ENCODE results near the gene HAVCR1. TPM values are rescaled to one million over a fixed set of nuclear protein-coding genes. Genes with fewer than 3 reads are reported as not detected.
A peak's percentile ranks its signal among the peaks of the same experiment; 100 is the strongest.
"Not testable (repeated sequence)": the region's sequence is repeated elsewhere in the genome, so short reads cannot be mapped to it uniquely, and the experiment has no call there.

HAVCR1 gene
- total RNA-seq, 2 experiments from 2014 or later, result 2.8 to 2.9 TPM

DNA sequence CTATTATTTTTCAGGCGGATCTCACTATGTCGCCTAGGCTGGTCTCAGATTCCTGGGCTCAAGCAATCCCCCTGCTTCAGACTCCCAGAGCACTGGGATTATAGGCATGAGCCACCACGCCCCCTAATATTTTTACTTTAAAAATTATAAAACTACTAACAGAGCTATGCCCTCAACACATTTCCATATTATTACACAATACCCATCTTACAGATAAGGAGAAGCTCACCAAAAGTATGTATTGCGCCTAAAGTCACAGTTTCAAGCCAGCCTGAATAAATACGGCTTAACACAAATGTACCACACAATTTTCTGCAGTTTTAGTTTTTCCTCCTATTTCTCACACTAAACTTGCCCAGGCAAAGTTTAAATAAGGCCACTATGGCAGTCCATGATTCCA is 9.9 kb upstream of the HAVCR1 start:
- ChIA-PET CTCF (no interaction called here), POLR2A (no interaction called here)
- DNase-seq (no peak), ATAC-seq (no peak)
- no peaks in the 10 kb centered on the region for H3K27me3 Mint-ChIP-seq (ENCODE audit: low read depth)
- no peak overlapping the region for H3K4me3 Mint-ChIP-seq
- H3K27ac Mint-ChIP-seq, result no peak overlapping the region
- no peaks in the 10 kb centered on the region for H3K9me3 Mint-ChIP-seq (ENCODE audit: insufficient read depth)
- H3K36me3 Mint-ChIP-seq (ENCODE audit: low read depth), result peaks cover 3% of the 10 kb centered on the region
- H3K4me1 Mint-ChIP-seq (ENCODE audit: low read depth), result peaks cover 42% of the 10 kb centered on the region

DNA sequence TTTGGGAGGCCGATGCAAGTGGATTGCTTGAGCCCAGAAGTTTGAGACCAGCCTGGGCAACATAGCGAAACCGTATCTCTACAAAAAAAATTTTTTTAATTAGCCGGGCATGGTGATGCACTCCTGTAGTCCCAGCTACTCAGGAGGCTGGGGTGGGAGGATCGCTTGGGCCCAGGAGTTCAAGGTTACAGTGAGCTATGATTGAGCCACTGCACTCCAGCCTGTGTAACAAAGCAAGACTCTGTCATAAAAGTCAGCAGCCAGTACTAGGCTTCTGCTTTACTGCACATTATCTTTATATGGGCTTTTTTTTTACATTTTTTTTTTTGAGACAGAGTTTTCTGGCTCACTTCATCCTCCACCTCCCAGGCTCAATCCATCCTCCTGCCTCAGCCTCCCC is 9.4 kb upstream of the HAVCR1 start:
- H3K36me3 Mint-ChIP-seq (ENCODE audit: low read depth), result peaks cover 2% of the 10 kb centered on the region
- no peaks in the 10 kb centered on the region for H3K27me3 Mint-ChIP-seq (ENCODE audit: low read depth)
- ATAC-seq (no peak), DNase-seq (no peak)
- H3K9me3 Mint-ChIP-seq (ENCODE audit: insufficient read depth), result no peaks in the 10 kb centered on the region
- ChIA-PET CTCF (no interaction called here), POLR2A (no interaction called here)
- no peak overlapping the region for H3K4me3 Mint-ChIP-seq
- H3K27ac Mint-ChIP-seq, result no peak overlapping the region
- H3K4me1 Mint-ChIP-seq (ENCODE audit: low read depth), result peaks cover 42% of the 10 kb centered on the region

DNA sequence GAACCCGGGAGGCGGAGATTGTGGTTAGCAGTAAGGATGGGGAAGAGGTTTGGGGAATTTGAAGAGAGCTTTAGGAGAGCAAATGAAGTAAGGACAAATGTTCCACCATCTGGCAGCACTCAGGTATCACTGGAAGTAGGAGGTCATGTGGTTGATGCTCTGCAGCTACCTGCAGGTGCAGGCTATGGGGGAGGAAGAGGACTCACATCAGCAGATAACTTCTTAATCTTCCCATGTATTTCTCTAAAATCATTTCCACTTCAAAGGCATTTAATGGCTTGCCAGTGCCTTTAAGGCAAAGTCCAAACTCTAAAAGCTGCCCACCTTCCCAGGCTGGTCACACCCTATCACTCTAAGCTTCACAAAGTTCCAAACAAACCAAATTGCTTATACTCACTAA is 8.1 kb upstream of the HAVCR1 start:
- Mint-ChIP-seq H3K27ac (peak overlapping the region; percentile 20), H3K4me3 (no peak overlapping the region), H3K27me3 (ENCODE audit: low read depth) (no peaks in the 10 kb centered on the region), H3K9me3 (ENCODE audit: insufficient read depth) (no peaks in the 10 kb centered on the region), H3K36me3 (ENCODE audit: low read depth) (peaks cover 2% of the 10 kb centered on the region), H3K4me1 (ENCODE audit: low read depth) (peaks cover 29% of the 10 kb centered on the region)
- POLR2A ChIA-PET, result interaction anchor here (0.5 kb wide), 1 partner anchor 37 kb away, joined by 3 read pairs; no protein-coding TSS in a partner anchor
- DNase-seq (no peak), ATAC-seq (no peak)
- CTCF ChIA-PET, result interaction anchor here (1.0 to 1.1 kb wide), 2 partner anchors 13 to 41 kb away, joined by 3 to 4 read pairs; no protein-coding TSS in a partner anchor

DNA sequence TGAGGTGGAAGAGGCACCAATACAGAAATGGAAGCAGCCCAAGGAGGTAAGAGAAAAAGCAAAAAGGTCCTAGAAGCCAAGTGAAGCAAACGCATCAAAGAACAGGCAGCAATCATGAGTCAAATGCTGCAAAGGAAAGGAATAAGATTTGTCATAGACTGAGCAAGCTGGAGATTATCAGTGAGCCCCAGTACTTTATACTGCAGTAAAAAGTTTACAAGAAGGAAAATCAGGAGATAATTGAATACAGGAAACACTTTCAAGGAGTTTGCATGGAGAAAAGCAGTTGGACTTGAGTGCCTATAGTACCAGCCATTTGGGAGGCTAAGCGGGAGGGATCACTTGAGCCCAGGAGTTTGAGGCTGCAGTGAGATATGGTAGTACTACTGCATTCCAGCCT is 7.2 kb upstream of the HAVCR1 start:
- ChIA-PET CTCF (no interaction called here), POLR2A (no interaction called here)
- Mint-ChIP-seq H3K9me3 (ENCODE audit: insufficient read depth) (no peaks in the 10 kb centered on the region), H3K27me3 (ENCODE audit: low read depth) (no peaks in the 10 kb centered on the region), H3K36me3 (ENCODE audit: low read depth) (peaks cover 4% of the 10 kb centered on the region), H3K27ac (no peak overlapping the region), H3K4me3 (no peak overlapping the region), H3K4me1 (ENCODE audit: low read depth) (peaks cover 23% of the 10 kb centered on the region)
- ATAC-seq, result no peak
- no peak for DNase-seq

DNA sequence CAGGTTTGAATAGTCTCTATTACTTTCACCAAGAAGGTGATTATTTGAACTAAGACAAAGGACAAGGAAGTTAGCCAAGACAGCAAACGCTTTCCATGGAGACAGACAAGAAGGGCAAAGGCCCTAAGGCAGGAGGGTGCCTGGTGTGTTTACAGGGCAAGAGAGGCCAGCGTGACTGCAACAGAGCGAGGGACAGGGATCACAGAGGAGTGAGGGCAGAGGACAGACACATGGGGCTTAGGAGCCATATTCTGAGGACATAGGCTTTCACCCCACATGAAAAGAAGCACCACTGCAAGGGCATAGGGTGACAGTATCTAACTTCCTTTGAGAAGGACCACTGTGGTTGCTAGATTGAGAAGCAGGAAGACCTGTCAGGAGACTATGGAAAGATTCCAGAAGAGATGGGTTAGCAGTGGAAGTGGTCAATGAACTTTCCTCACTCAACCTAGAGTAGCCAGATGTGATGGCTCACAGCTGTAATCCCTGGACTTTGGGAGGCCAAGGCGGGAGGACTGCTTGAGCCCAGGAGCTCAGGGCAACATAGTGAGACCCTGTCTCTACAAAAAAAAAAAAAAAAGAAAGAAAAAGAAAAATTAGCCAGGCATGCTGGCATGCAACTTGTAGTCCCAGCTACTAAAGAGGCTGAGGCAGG is 5.0 kb upstream of the HAVCR1 start:
- ChIA-PET CTCF (interaction anchor here (0.7 kb wide), 1 partner anchor 77 kb away, joined by 3 read pairs; no protein-coding TSS in a partner anchor), POLR2A (no interaction called here)
- Mint-ChIP-seq H3K4me1 (ENCODE audit: low read depth) (peaks cover 22% of the 10 kb centered on the region), H3K9me3 (ENCODE audit: insufficient read depth) (no peaks in the 10 kb centered on the region), H3K27me3 (ENCODE audit: low read depth) (no peaks in the 10 kb centered on the region), H3K27ac (peak overlapping the region; percentile 17), H3K4me3 (no peak overlapping the region), H3K36me3 (ENCODE audit: low read depth) (peaks cover 4% of the 10 kb centered on the region)
- ATAC-seq (no peak), DNase-seq (no peak)

DNA sequence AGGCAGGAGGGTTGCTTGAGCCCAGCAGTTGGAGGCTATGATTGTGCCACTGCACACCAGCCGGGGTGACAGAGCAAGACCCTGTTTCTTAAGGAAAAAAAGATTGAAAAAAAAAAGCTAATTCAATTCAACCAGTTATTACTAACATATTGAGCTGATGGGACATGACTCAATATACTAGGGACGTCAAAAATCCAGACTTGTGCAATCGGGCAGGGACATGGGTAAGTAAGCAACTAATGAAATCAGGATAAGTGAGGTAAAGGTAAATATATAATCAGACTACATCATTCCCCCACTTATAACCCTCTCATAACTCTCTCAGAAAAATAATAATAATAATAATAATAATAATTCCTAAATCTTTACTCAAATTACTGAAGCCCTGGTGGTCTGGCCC is 975 bp upstream of the HAVCR1 start:
- ATAC-seq (no peak), DNase-seq (no peak)
- peaks cover 5% of the 10 kb centered on the region for H3K36me3 Mint-ChIP-seq (ENCODE audit: low read depth)
- H3K9me3 Mint-ChIP-seq (ENCODE audit: insufficient read depth), result no peaks in the 10 kb centered on the region
- peaks cover 17% of the 10 kb centered on the region for H3K4me1 Mint-ChIP-seq (ENCODE audit: low read depth)
- ChIA-PET CTCF (no interaction called here), POLR2A (interaction anchor here (1.2 kb wide), 1 partner anchor 13 kb away, joined by 3 read pairs; no protein-coding TSS in a partner anchor)
- H3K27ac Mint-ChIP-seq, result no peak overlapping the region
- H3K4me3 Mint-ChIP-seq, result no peak overlapping the region
- H3K27me3 Mint-ChIP-seq (ENCODE audit: low read depth), result no peaks in the 10 kb centered on the region

DNA sequence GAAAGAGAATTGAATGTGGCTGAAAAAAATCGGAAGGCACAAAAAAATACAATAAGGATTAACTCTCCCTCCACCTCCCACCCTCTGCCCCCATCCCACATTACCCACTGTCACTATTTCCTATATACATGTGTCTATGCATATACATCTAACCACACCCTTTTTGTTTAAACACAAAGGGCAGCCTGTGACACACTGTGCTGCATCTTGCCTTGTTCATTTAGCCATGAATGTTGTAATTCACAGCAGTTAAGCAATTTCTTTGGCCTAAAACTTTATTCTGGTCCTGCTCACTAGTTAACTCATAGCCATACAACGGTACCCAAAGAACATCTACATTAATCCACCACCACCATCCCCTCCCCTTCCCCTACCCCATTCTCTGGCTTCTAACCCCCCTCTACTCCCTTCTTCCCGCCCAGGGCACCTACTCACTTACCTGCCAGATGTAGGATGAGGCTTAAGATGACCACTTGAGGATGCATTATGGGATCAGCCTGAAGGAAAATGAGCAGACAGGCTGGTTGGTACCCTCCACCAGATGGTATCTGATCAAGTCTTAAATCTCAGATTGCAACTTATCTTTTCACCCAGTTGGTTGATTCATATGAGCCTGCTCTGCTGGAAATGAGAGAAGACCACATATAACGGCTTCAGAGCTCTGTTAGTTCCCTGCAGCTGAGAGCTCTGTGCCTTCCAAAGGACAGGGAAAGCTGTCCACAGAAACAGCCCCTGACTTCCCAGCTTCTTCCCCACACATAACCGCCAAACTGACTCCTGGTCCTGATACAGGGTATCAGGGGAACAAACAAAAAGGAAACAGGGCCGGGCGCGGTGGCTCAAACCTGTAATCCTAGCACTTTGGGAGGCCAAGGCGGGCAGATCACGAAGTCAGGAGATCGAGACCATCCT is 1.2 kb downstream of the HAVCR1 start:
- ATAC-seq (no peak), DNase-seq (no peak)
- H3K27ac Mint-ChIP-seq, result no peak overlapping the region
- no peaks in the 10 kb centered on the region for H3K27me3 Mint-ChIP-seq (ENCODE audit: low read depth)
- H3K4me3 Mint-ChIP-seq, result no peak overlapping the region
- H3K9me3 Mint-ChIP-seq (ENCODE audit: insufficient read depth), result no peaks in the 10 kb centered on the region
- peaks cover 9% of the 10 kb centered on the region for H3K4me1 Mint-ChIP-seq (ENCODE audit: low read depth)
- H3K36me3 Mint-ChIP-seq (ENCODE audit: low read depth), result peaks cover 4% of the 10 kb centered on the region
- ChIA-PET POLR2A (no interaction called here), CTCF (no interaction called here)

DNA sequence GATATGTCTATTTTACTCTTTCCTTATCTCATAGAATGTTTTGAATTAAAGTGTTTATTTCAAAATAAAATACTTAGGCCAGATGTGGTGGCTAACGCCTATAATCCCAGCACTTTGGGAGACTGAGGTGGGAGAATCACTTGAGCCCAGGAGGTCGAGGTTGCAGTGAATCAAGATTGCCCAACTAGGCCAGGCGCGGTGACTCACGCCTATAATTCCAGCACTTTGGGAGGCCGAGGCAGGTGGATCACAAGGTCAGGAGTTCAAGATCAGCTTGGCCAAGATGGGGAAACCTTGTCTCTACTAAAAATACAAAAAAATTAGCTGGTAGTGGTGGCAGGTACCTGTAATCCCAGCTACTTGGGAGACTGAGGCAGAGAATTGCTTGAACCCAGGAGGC is 2.1 kb downstream of the HAVCR1 start:
- CTCF ChIA-PET; H3K27ac Mint-ChIP-seq; H3K4me1 Mint-ChIP-seq (ENCODE audit: low read depth); ATAC-seq; H3K9me3 Mint-ChIP-seq (ENCODE audit: insufficient read depth); H3K27me3 Mint-ChIP-seq (ENCODE audit: low read depth); DNase-seq; H3K36me3 Mint-ChIP-seq (ENCODE audit: low read depth); POLR2A ChIA-PET; H3K4me3 Mint-ChIP-seq: not testable (repeated sequence)

DNA sequence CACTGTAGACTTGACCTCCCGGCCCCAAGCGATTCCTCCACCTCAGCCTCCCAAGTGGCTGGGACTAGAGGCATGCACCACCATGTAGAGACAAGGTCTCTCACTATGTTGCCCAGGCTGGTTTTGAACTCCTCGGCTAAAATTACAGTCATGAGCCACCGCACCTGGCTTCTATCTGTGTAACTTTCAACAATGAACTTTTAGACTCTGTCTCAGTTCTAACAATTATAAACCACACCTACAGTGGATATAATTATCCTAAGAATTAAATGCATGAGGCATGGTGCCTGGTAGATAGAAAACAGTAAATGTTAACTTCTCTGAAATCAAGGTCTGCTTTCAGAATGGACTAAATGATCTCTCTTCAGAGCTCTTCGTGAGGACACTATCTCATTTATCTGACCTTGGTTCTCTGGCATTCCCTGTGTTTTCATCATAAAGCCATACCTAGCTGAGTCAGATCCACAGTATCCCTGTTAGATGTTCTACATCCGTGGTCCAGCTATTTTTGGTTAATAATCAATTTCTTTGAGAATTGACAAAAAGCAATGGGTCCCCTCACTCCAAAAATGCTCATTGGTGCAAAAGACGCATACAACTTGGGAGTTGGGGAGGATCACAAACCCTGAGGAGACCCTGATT is 7.2 kb downstream of the HAVCR1 start:
- Mint-ChIP-seq H3K27me3 (ENCODE audit: low read depth) (no peaks in the 10 kb centered on the region), H3K4me3 (no peak overlapping the region), H3K4me1 (ENCODE audit: low read depth) (peaks cover 41% of the 10 kb centered on the region), H3K9me3 (ENCODE audit: insufficient read depth) (no peaks in the 10 kb centered on the region), H3K27ac (peak overlapping the region; percentile 67), H3K36me3 (ENCODE audit: low read depth) (peaks cover 41% of the 10 kb centered on the region)
- POLR2A ChIA-PET, result no interaction called here
- DNase-seq (no peak), ATAC-seq (no peak)
- CTCF ChIA-PET, result no interaction called here

DNA sequence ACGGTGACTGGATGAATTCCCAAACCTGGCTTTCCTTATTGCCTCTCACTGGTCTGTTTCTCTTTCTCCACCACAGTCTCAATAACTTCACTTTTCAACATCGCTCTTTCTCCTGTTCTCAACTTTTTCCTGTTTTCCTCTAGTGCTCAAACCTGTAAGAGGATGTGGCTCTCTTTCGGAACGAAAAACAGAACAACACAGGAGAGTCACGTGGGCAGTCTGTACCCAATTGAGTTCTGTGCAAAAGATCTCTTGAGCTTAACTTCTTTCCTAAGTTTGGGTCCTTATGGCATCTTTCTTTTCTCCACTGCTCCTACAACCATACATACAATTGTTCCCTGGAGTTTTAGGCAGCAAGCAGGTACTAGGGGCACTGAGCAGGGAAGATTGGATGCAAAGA is 8.9 kb downstream of the HAVCR1 start:
- DNase-seq (peak; percentile 34), ATAC-seq (peak; percentile 84)
- Mint-ChIP-seq H3K27me3 (ENCODE audit: low read depth) (no peaks in the 10 kb centered on the region), H3K4me1 (ENCODE audit: low read depth) (peaks cover 55% of the 10 kb centered on the region), H3K27ac (peak overlapping the region; percentile 84), H3K36me3 (ENCODE audit: low read depth) (peaks cover 44% of the 10 kb centered on the region), H3K9me3 (ENCODE audit: insufficient read depth) (no peaks in the 10 kb centered on the region), H3K4me3 (peak overlapping the region; percentile 71)
- ChIA-PET POLR2A (no interaction called here), CTCF (interaction anchor here (0.6 to 2.1 kb wide), 5 partner anchors 20 to 92 kb away, joined by 3 to 6 read pairs (median 4); partner anchors contain the start of gene MED7)

DNA sequence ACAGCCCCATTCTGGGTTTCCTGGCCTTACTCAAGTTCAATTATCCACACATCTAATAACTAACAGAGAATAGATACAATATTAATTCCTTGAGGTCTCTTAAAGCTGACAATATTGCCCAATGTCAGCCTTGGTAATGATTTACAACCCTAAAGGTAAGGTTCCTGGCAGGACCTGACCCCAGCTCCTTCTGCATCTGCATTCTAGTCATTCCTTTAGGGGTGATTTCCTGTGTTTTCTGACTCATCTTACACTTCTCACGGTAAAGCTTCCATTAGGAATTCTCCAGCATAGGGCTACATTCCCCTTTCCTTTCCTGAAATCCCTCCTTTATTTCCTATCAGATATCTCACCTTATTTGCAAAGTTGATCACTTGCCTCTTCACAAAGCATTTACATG is 9.3 kb downstream of the HAVCR1 start:
- DNase-seq (no peak), ATAC-seq (no peak)
- peak overlapping the region; percentile 84 for H3K27ac Mint-ChIP-seq
- peaks cover 58% of the 10 kb centered on the region for H3K4me1 Mint-ChIP-seq (ENCODE audit: low read depth)
- no peaks in the 10 kb centered on the region for H3K9me3 Mint-ChIP-seq (ENCODE audit: insufficient read depth)
- ChIA-PET CTCF (interaction anchor here (0.6 to 2.1 kb wide), 4 partner anchors 20 to 93 kb away, joined by 3 to 4 read pairs (median 4); partner anchors contain the start of gene MED7), POLR2A (no interaction called here)
- H3K4me3 Mint-ChIP-seq, result peak overlapping the region; percentile 71
- no peaks in the 10 kb centered on the region for H3K27me3 Mint-ChIP-seq (ENCODE audit: low read depth)
- peaks cover 44% of the 10 kb centered on the region for H3K36me3 Mint-ChIP-seq (ENCODE audit: low read depth)

DNA sequence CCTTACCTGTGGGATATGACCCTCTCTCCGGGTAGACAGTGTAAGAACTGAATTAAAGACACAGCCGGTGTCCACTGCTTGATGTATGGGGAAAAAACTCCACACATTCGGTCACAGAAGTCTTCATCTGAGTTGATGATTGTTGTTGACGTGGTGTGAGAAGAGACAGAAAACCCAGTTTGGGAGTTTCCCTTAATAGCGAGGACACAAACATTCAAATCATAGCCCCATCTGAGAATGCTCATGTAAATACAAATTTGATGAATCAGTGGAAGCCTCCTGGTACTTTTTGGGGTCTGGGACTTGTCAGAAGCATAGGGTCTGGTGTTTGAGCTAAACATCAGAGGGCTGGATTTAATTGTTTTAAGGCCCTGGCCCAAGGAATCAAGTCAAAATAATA is 11.0 kb downstream of the HAVCR1 start:
- no peak overlapping the region for H3K4me3 Mint-ChIP-seq
- peaks cover 64% of the 10 kb centered on the region for H3K4me1 Mint-ChIP-seq (ENCODE audit: low read depth)
- ATAC-seq, result no peak
- H3K36me3 Mint-ChIP-seq (ENCODE audit: low read depth), result peaks cover 46% of the 10 kb centered on the region
- ChIA-PET CTCF (no interaction called here), POLR2A (no interaction called here)
- H3K27me3 Mint-ChIP-seq (ENCODE audit: low read depth), result no peaks in the 10 kb centered on the region
- DNase-seq, result no peak
- no peaks in the 10 kb centered on the region for H3K9me3 Mint-ChIP-seq (ENCODE audit: insufficient read depth)
- H3K27ac Mint-ChIP-seq, result peak overlapping the region; percentile 2
